ENCODE results near the gene SRPK2.

DNA sequence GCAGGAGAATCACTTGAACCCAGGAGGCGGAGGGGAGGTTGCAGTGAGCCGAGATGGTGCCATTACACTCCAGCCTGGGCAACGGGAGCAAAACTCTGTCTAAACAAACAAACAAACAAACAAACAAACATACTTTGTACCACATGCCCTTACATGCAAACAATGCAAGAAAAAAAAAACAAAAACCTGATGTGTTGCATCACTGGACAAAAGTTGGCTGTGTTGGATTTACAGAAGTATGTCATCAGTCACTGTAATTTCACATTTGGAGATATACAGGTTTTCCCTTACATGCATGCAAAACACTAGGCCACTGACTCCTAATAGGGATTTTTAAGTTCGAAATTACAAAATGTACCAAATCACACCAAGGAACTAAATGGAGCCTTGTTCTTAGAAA lies 138.5 kb downstream of the SRPK2 start:
- no peak for TF ChIP-seq POLR2A (IDR thresholded peaks at IDR 0.05; ENCODE audit: extremely low read depth, insufficient read length)
- TF ChIP-seq MAX (IDR thresholded peaks at IDR 0.05; ENCODE audit: low read depth, low read length), result no peak
- TF ChIP-seq, protein P1, sequence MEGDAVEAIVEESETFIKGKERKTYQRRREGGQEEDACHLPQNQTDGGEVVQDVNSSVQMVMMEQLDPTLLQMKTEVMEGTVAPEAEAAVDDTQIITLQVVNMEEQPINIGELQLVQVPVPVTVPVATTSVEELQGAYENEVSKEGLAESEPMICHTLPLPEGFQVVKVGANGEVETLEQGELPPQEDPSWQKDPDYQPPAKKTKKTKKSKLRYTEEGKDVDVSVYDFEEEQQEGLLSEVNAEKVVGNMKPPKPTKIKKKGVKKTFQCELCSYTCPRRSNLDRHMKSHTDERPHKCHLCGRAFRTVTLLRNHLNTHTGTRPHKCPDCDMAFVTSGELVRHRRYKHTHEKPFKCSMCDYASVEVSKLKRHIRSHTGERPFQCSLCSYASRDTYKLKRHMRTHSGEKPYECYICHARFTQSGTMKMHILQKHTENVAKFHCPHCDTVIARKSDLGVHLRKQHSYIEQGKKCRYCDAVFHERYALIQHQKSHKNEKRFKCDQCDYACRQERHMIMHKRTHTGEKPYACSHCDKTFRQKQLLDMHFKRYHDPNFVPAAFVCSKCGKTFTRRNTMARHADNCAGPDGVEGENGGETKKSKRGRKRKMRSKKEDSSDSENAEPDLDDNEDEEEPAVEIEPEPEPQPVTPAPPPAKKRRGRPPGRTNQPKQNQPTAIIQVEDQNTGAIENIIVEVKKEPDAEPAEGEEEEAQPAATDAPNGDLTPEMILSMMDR (IDR thresholded peaks at IDR 0.05; ENCODE audit: low read depth, low read length), result no peak

Measured in NB4 (cell line).